ENCODE measurements around the gene FITM1.
"Not testable (repeated sequence)": the region's sequence is repeated elsewhere in the genome, so short reads cannot be mapped to it uniquely, and the experiment has no call there.

The FITM1 gene

GRCh38 chr14:24098229-24098926 is 32.1 kb upstream of the FITM1 start:
- Histone ChIP-seq H3K36me3 (ENCODE audit: control insufficient read depth in 1 of 2, insufficient read depth in 2 of 2, low read length in 2 of 2) (peaks cover 50 to 59% of the 10 kb centered on the region in 2 donors), H3K27ac (ENCODE audit: low read depth, low read length) (no peak overlapping the region), H3K9me3 (ENCODE audit: control insufficient read depth in 1 of 2, low read length in 2 of 2) (no peaks in the 10 kb centered on the region), H3K4me3 (ENCODE audit: low read depth in 1 of 2, low read length in 2 of 2) (no peak overlapping the region), H3K4me1 (ENCODE audit: control insufficient read depth in 1 of 2, insufficient read depth in 2 of 2, low read length in 2 of 2) (peaks cover 23 to 28% of the 10 kb centered on the region in 2 donors), H3K27me3 (ENCODE audit: control insufficient read depth in 1 of 2, insufficient read depth in 2 of 2, low read length in 2 of 2) (no peaks in the 10 kb centered on the region), H3K9ac (ENCODE audit: low read depth in 1 of 2, low read length in 2 of 2) (peak overlapping the region in 1 of 2 donors; percentile 6)

GRCh38 chr14:24098927-24099813 is 31.3 kb upstream of the FITM1 start:
- no peaks in the 10 kb centered on the region for H3K27me3 ChIP-seq (ENCODE audit: control insufficient read depth in 1 of 2, insufficient read depth in 2 of 2, low read length in 2 of 2)
- no peak overlapping the region for H3K4me3 ChIP-seq (ENCODE audit: low read depth in 1 of 2, low read length in 2 of 2)
- no peak overlapping the region for H3K9ac ChIP-seq (ENCODE audit: low read depth in 1 of 2, low read length in 2 of 2)
- no peak overlapping the region for H3K27ac ChIP-seq (ENCODE audit: low read depth, low read length)
- peaks cover 21 to 28% of the 10 kb centered on the region in 2 donors for H3K4me1 ChIP-seq (ENCODE audit: control insufficient read depth in 1 of 2, insufficient read depth in 2 of 2, low read length in 2 of 2)
- no peaks in the 10 kb centered on the region for H3K9me3 ChIP-seq (ENCODE audit: control insufficient read depth in 1 of 2, low read length in 2 of 2)
- peaks cover 57 to 67% of the 10 kb centered on the region in 2 donors for H3K36me3 ChIP-seq (ENCODE audit: control insufficient read depth in 1 of 2, insufficient read depth in 2 of 2, low read length in 2 of 2)

- no peak overlapping the region for H3K4me3 ChIP-seq (ENCODE audit: low read depth in 1 of 2, low read length in 2 of 2)
- peaks cover 57 to 72% of the 10 kb centered on the region in 2 donors for H3K36me3 ChIP-seq (ENCODE audit: control insufficient read depth in 1 of 2, insufficient read depth in 2 of 2, low read length in 2 of 2)
- peaks cover 15 to 22% of the 10 kb centered on the region in 2 donors for H3K4me1 ChIP-seq (ENCODE audit: control insufficient read depth in 1 of 2, insufficient read depth in 2 of 2, low read length in 2 of 2)
- no peaks in the 10 kb centered on the region for H3K27me3 ChIP-seq (ENCODE audit: control insufficient read depth in 1 of 2, insufficient read depth in 2 of 2, low read length in 2 of 2)
- H3K9ac ChIP-seq (ENCODE audit: low read depth in 1 of 2, low read length in 2 of 2): no peak overlapping the region
- H3K27ac ChIP-seq (ENCODE audit: low read depth, low read length): no peak overlapping the region
- no peaks in the 10 kb centered on the region for H3K9me3 ChIP-seq (ENCODE audit: control insufficient read depth in 1 of 2, low read length in 2 of 2)
Observed at GRCh38 chr14:24100197-24100981, 30.1 kb upstream of the FITM1 start.

- peaks cover 9 to 17% of the 10 kb centered on the region in 2 donors for H3K4me1 ChIP-seq (ENCODE audit: control insufficient read depth in 1 of 2, insufficient read depth in 2 of 2, low read length in 2 of 2)
- H3K27ac ChIP-seq (ENCODE audit: low read depth, low read length): no peak overlapping the region
- peaks cover 57 to 72% of the 10 kb centered on the region in 2 donors for H3K36me3 ChIP-seq (ENCODE audit: control insufficient read depth in 1 of 2, insufficient read depth in 2 of 2, low read length in 2 of 2)
- H3K9me3 ChIP-seq (ENCODE audit: control insufficient read depth in 1 of 2, low read length in 2 of 2): no peaks in the 10 kb centered on the region
- no peak overlapping the region for H3K4me3 ChIP-seq (ENCODE audit: low read depth in 1 of 2, low read length in 2 of 2)
- H3K27me3 ChIP-seq (ENCODE audit: control insufficient read depth in 1 of 2, insufficient read depth in 2 of 2, low read length in 2 of 2): no peaks in the 10 kb centered on the region
- H3K9ac ChIP-seq (ENCODE audit: low read depth in 1 of 2, low read length in 2 of 2): no peak overlapping the region
Observed at GRCh38 chr14:24100982-24101494, 29.4 kb upstream of the FITM1 start.

GRCh38 chr14:24102357-24103048 is 28.0 kb upstream of the FITM1 start:
- Histone ChIP-seq H3K4me1 (ENCODE audit: control insufficient read depth in 1 of 2, insufficient read depth in 2 of 2, low read length in 2 of 2) (peaks cover 5 to 19% of the 10 kb centered on the region in 2 donors), H3K9me3 (ENCODE audit: control insufficient read depth in 1 of 2, low read length in 2 of 2) (no peaks in the 10 kb centered on the region), H3K9ac (ENCODE audit: low read depth in 1 of 2, low read length in 2 of 2) (no peak overlapping the region), H3K4me3 (ENCODE audit: low read depth in 1 of 2, low read length in 2 of 2) (no peak overlapping the region), H3K36me3 (ENCODE audit: control insufficient read depth in 1 of 2, insufficient read depth in 2 of 2, low read length in 2 of 2) (peaks cover 57 to 64% of the 10 kb centered on the region in 2 donors), H3K27me3 (ENCODE audit: control insufficient read depth in 1 of 2, insufficient read depth in 2 of 2, low read length in 2 of 2) (no peaks in the 10 kb centered on the region), H3K27ac (ENCODE audit: low read depth, low read length) (no peak overlapping the region)

GRCh38 chr14:24103451-24103850 is 27.0 kb upstream of the FITM1 start:
- Histone ChIP-seq H3K4me3 (ENCODE audit: low read depth in 1 of 2, low read length in 2 of 2) (no peak overlapping the region), H3K27ac (ENCODE audit: low read depth, low read length) (no peak overlapping the region), H3K27me3 (ENCODE audit: control insufficient read depth in 1 of 2, insufficient read depth in 2 of 2, low read length in 2 of 2) (no peaks in the 10 kb centered on the region), H3K9ac (ENCODE audit: low read depth in 1 of 2, low read length in 2 of 2) (no peak overlapping the region), H3K36me3 (ENCODE audit: control insufficient read depth in 1 of 2, insufficient read depth in 2 of 2, low read length in 2 of 2) (peaks cover 49 to 56% of the 10 kb centered on the region in 2 donors), H3K4me1 (ENCODE audit: control insufficient read depth in 1 of 2, insufficient read depth in 2 of 2, low read length in 2 of 2) (peaks cover 3 to 12% of the 10 kb centered on the region in 2 donors), H3K9me3 (ENCODE audit: control insufficient read depth in 1 of 2, low read length in 2 of 2) (no peaks in the 10 kb centered on the region)

GRCh38 chr14:24105609-24106239 is 24.7 kb upstream of the FITM1 start:
- H3K9ac ChIP-seq (ENCODE audit: low read depth in 1 of 2, low read length in 2 of 2); H3K27me3 ChIP-seq (ENCODE audit: control insufficient read depth in 1 of 2, insufficient read depth in 2 of 2, low read length in 2 of 2); H3K27ac ChIP-seq (ENCODE audit: low read depth, low read length); H3K4me3 ChIP-seq (ENCODE audit: low read depth in 1 of 2, low read length in 2 of 2); H3K9me3 ChIP-seq (ENCODE audit: control insufficient read depth in 1 of 2, low read length in 2 of 2): not testable (repeated sequence)
- H3K4me1 ChIP-seq (ENCODE audit: control insufficient read depth in 1 of 2, insufficient read depth in 2 of 2, low read length in 2 of 2): peaks cover 17 to 18% of the 10 kb centered on the region in 2 donors
- peaks cover 29 to 36% of the 10 kb centered on the region in 2 donors for H3K36me3 ChIP-seq (ENCODE audit: control insufficient read depth in 1 of 2, insufficient read depth in 2 of 2, low read length in 2 of 2)

- Histone ChIP-seq H3K9ac (ENCODE audit: low read depth in 1 of 2, low read length in 2 of 2) (no peak overlapping the region), H3K27me3 (ENCODE audit: control insufficient read depth in 1 of 2, insufficient read depth in 2 of 2, low read length in 2 of 2) (no peaks in the 10 kb centered on the region), H3K9me3 (ENCODE audit: control insufficient read depth in 1 of 2, low read length in 2 of 2) (no peaks in the 10 kb centered on the region), H3K36me3 (ENCODE audit: control insufficient read depth in 1 of 2, insufficient read depth in 2 of 2, low read length in 2 of 2) (peaks cover 19 to 27% of the 10 kb centered on the region in 2 donors), H3K27ac (ENCODE audit: low read depth, low read length) (no peak overlapping the region), H3K4me3 (ENCODE audit: low read depth in 1 of 2, low read length in 2 of 2) (no peak overlapping the region), H3K4me1 (ENCODE audit: control insufficient read depth in 1 of 2, insufficient read depth in 2 of 2, low read length in 2 of 2) (peaks cover 17 to 24% of the 10 kb centered on the region in 2 donors)
Observed at GRCh38 chr14:24106672-24107271, 23.7 kb upstream of the FITM1 start.

Measured in duodenal mucosa (tissue), 2 donors.